HepG2 (cell line): ENCODE results near the gene MEPE. TPM values are rescaled to one million over a fixed set of nuclear protein-coding genes. Genes with fewer than 3 reads are reported as not detected.

Experiments used
- ATAC-seq: fragments of 200-7000 bp; cut with Tn5 transposase; 3 replicates; pipeline ENCODE4 v1.9.1; 2020; ENCODE audit warnings: mild to moderate bottlenecking, moderate library complexity
- BruUV-seq: library from RNA; stranded (reverse); fragments of 400-500 nt; replicated peaks from 2 replicates; lab custom pipeline; 2021; lab: Mats Ljungman, UMichigan
- CTCF ChIA-PET: fragments of 300-600 bp; formaldehyde crosslinking; extraction: SDS; loops from one replicate; lab custom pipeline; 2021; ENCODE audit warnings: low total read pairs, inconsistent platforms, low intra/inter-chr PET ratio; lab: Yijun Ruan, JAX
- POLR2A ChIA-PET: fragments of 350-600 bp; sonication (Branson Sonifier 250); formaldehyde crosslinking; loops from one replicate; lab custom pipeline; 2020; ENCODE audit warnings: antibody characterized with exemption, inconsistent platforms; lab: Yijun Ruan, JAX
- DNase-seq: peaks from one replicate; pipeline ENCODE4 v3.0.0-alpha.2; 2015; ENCODE audit warnings: low spot score
- FAIRE-seq: peaks from 3 replicates; lab custom pipeline; 2011; peaks lifted over from hg19 to GRCh38; lab: Jason Lieb, UNC
- H2AFZ ChIP-seq: one replicate; pipeline ENCODE4 v1.6.1; 2011; ENCODE audit warnings: low read length, inconsistent platforms
- H3K27ac ChIP-seq: fragments of 300-600 bp; 3 replicates; pipeline ENCODE4 v1.8.0; 2011; ENCODE audit warnings: mixed run types, mild to moderate bottlenecking, mixed read lengths, low read length, inconsistent platforms; ENCODE audit not compliant: insufficient read depth; ENCODE audit errors: extremely low read length
- H3K27me3 ChIP-seq, 2 experiments: fragments of 200-600 bp in 1 of 2; 2 replicates in 1 of 2; 3 replicates in 1 of 2; pipeline versions ENCODE4 v1.6.0 to v1.8.0; 2011; ENCODE audit warnings: low read length in 2 of 2, mild to moderate bottlenecking in 2 of 2, moderate library complexity in 2 of 2, inconsistent platforms in 1 of 2; ENCODE audit not compliant: insufficient read depth in 2 of 2, control insufficient read depth in 1 of 2
- H3K36me3 ChIP-seq, 2 experiments: fragments of 200-600 bp in 1 of 2; replicated peaks in 1 of 2; 2 replicates in 1 of 2; 3 replicates in 1 of 2; pipeline versions ENCODE4 v1.5.1 to v1.8.0; 2011; ENCODE audit warnings: low read length in 2 of 2, inconsistent platforms in 1 of 2; ENCODE audit not compliant: insufficient read depth in 2 of 2, control insufficient read depth in 1 of 2
- H3K4me1 ChIP-seq: 2 replicates; pipeline ENCODE4 v1.5.1; 2012; ENCODE audit warnings: low read length, inconsistent platforms; ENCODE audit not compliant: insufficient read depth
- H3K4me2 ChIP-seq: 2 replicates; pipeline ENCODE4 v1.6.0; 2011; ENCODE audit warnings: low read depth, low read length, inconsistent platforms
- H3K4me3 ChIP-seq, 3 experiments: fragments of 200-600 bp in 1 of 3; sonication (generic), shearing (Covaris generic) in 1 of 3; replicated peaks in 1 of 3; 2 replicates each; pipeline ENCODE4 v1.5.1; 2011 to 2016; ENCODE audit warnings: low read length in 3 of 3, inconsistent platforms in 2 of 3, low read depth in 2 of 3, mild to moderate bottlenecking in 2 of 3, control low read depth in 1 of 3, mixed read lengths in 1 of 3; ENCODE audit not compliant: insufficient read depth in 1 of 3
- H3K79me2 ChIP-seq: one replicate; pipeline ENCODE4 v1.6.1; 2011; ENCODE audit warnings: low read length, inconsistent platforms; ENCODE audit not compliant: insufficient read depth
- H3K9ac ChIP-seq: 2 replicates; pipeline ENCODE4 v1.6.0; 2011; ENCODE audit warnings: mild to moderate bottlenecking, low read depth, low read length, inconsistent platforms; ENCODE audit not compliant: insufficient read depth
- H3K9me3 ChIP-seq: 2 replicates; pipeline ENCODE4 v1.5.1; 2012; ENCODE audit warnings: mild to moderate bottlenecking, low read length
- H4K20me1 ChIP-seq: 2 replicates; pipeline ENCODE4 v1.6.0; 2011; ENCODE audit warnings: inconsistent platforms, mild to moderate bottlenecking, low read length, moderate library complexity; ENCODE audit not compliant: insufficient read depth
- FOXA1 ChIP-seq, 2 experiments: fragments of 450-650 bp in 1 of 2; sonication (generic) in 1 of 2; formaldehyde crosslinking in 1 of 2; IDR thresholded peaks; 2 replicates each; pipeline versions ENCODE4 v1.4.0 to v1.6.1; 2016 to 2020; ENCODE audit warnings: missing genetic modification reagents in 1 of 2
- HOXA5 ChIP-seq: sonication (generic); formaldehyde crosslinking; IDR thresholded peaks from 2 replicates; pipeline ENCODE4 v1.4.0; 2020; ENCODE audit warnings: missing genetic modification reagents
- IRX3 ChIP-seq: sonication (generic); formaldehyde crosslinking; IDR thresholded peaks from 2 replicates; pipeline ENCODE4 v1.8.1; 2023; ENCODE audit warnings: mild to moderate bottlenecking, low read depth, missing genetic modification reagents, borderline replicate concordance
- KLF6 ChIP-seq: IDR thresholded peaks from 2 replicates; pipeline ENCODE4 v1.8.0; 2016; ENCODE audit warnings: missing biosample characterization, missing genetic modification reagents
- NFE2L1 ChIP-seq: sonication (generic); formaldehyde crosslinking; IDR thresholded peaks from 2 replicates; pipeline ENCODE4 v1.4.0; 2020; ENCODE audit warnings: missing genetic modification reagents, mild to moderate bottlenecking, borderline replicate concordance
- SP2 ChIP-seq: sonication (generic); formaldehyde crosslinking; IDR thresholded peaks from 2 replicates; pipeline ENCODE4 v1.5.1; 2020; ENCODE audit warnings: mild to moderate bottlenecking, missing genetic modification reagents
- YEATS2 ChIP-seq: sonication (generic); formaldehyde crosslinking; IDR thresholded peaks from 2 replicates; pipeline ENCODE4 v1.4.0; 2020; ENCODE audit warnings: missing genetic modification reagents, borderline replicate concordance
- ZNF547 ChIP-seq: sonication (generic); formaldehyde crosslinking; IDR thresholded peaks from 2 replicates; pipeline ENCODE4 v1.5.1; 2020; ENCODE audit warnings: mild to moderate bottlenecking, missing genetic modification reagents
- ZNF646 ChIP-seq: sonication (generic); formaldehyde crosslinking; IDR thresholded peaks from 2 replicates; pipeline ENCODE4 v1.9.0; 2021; ENCODE audit warnings: mild to moderate bottlenecking, missing genetic modification reagents
- WGBS: methylation state at CpG from one replicate; pipeline ENCODE4 v1.1.6; 2017; ENCODE audit warnings: low lambda C conversion rate; 5-methylcytosine and 5-hydroxymethylcytosine counted together
- in situ Hi-C: cut with HindIII; loops from 2 replicates; pipeline ENCODE4 v1.10.0; 2017; ENCODE audit warnings: low pct_unique_long_range_greater_than_20kb; ENCODE audit not compliant: extremely low pct_ligation_motif_present
- intact Hi-C: fragments of 100-400 bp; cut with micrococcal nuclease; formaldehyde crosslinking; loops from one replicate; pipeline ENCODE4 v1.10.0; 2022; ENCODE audit not compliant: unreplicated experiment
- polyA plus RNA-seq, 8 experiments: library from polyadenylated mRNA; depleted of rRNA in 3 of 8; stranded (reverse) in 7 of 8; unstranded in 1 of 8; fragments of >200 nt; fragmentation: Illumina TruSeq in 4 of 8; extraction: Trizol in 4 of 8; gene quantifications; 2 replicates each; pipeline versions ENCODE4 v1.2.1 to v1.2.3, GENCODE V29; 2011 to 2016; ENCODE audit warnings: low read depth in 4 of 8, missing spikeins in 1 of 8, mixed read lengths in 1 of 8; ENCODE audit not compliant: insufficient read depth in 1 of 8
- total RNA-seq, 5 experiments: library from RNA; depleted of rRNA; stranded (reverse); fragments of >200 nt; fragmentation: Illumina TruSeq; extraction: Trizol; gene quantifications; 2 replicates each; pipeline ENCODE4 v1.2.3, GENCODE V29; 2016; ENCODE audit warnings: low read depth in 1 of 5

Gene MEPE
- total and polyA plus RNA-seq, 2 of the 13 experiments (the other 11 are each of a cell fraction or from before 2014, with no cell fraction given): 0.04 TPM; not detected in 1

GRCh38 chr4:87799301-87800113 is 33.3 kb upstream of the MEPE start, which contains the start of gene IBSP:
Gene IBSP (plus strand): TSS chr4:87799554. CDS start chr4:87802362, 2,808 bp downstream.
- TF ChIP-seq YEATS2 (CRISPR knock-in tag) (no peak), HOXA5 (CRISPR knock-in tag) (no peak), KLF6 (CRISPR knock-in tag) (no peak), SP2 (CRISPR knock-in tag) (no peak), IRX3 (CRISPR knock-in tag) (no peak), NFE2L1 (CRISPR knock-in tag) (no peak)
- intact Hi-C loops: no loop called here
- Histone ChIP-seq H2AFZ (no peak within 1 kb of the TSS), H3K36me3 (no peaks in the 10 kb centered on the region), H3K27me3 (no peaks in the 10 kb centered on the region; a peak in 1 of 5 replicates), H3K4me3 (no peak within 1 kb of the TSS), H3K79me2 (no peaks in the 10 kb centered on the region), H3K9me3 (no peaks in the 10 kb centered on the region), H3K9ac (no peak within 1 kb of the TSS), H4K20me1 (no peaks in the 10 kb centered on the region), H3K27ac (no peak within 1 kb of the TSS), H3K4me2 (no peak within 1 kb of the TSS), H3K4me1 (no peaks in the 10 kb centered on the region)
- ChIA-PET POLR2A (no interaction called here), CTCF (no interaction called here)
- ATAC-seq (no peak), FAIRE-seq (no peak), DNase-seq (no peak)
- in situ Hi-C loops: no loop called here
- BruUV-seq: no TSS peak
- under 1% methylated on average over 4 of the region's 4 CpGs for WGBS

GRCh38 chr4:87802858-87803257 is 29.9 kb upstream of the MEPE start:
- CTCF ChIA-PET: no interaction called here
- Histone ChIP-seq H3K36me3 (no peaks in the 10 kb centered on the region), H3K9me3 (no peaks in the 10 kb centered on the region), H3K4me1 (no peaks in the 10 kb centered on the region), H4K20me1 (no peaks in the 10 kb centered on the region), H3K79me2 (no peaks in the 10 kb centered on the region), H3K4me3 (no peak overlapping the region), H3K4me2 (no peak overlapping the region), H3K9ac (no peak overlapping the region), H2AFZ (no peak overlapping the region), H3K27ac (no peak overlapping the region), H3K27me3 (no peaks in the 10 kb centered on the region; a peak in 1 of 5 replicates)
- in situ Hi-C loops (no loop called here), intact Hi-C loops (no loop called here)
- DNase-seq (no peak), ATAC-seq (no peak), FAIRE-seq (no peak)
- POLR2A ChIA-PET: no interaction called here
- no TSS peak for BruUV-seq
- no peak for TF ChIP-seq ZNF547
- no peak for TF ChIP-seq FOXA1 (IDR thresholded peaks at IDR 0.05)
- TF ChIP-seq FOXA1 (CRISPR knock-in tag; IDR thresholded peaks at IDR 0.05): no peak
- TF ChIP-seq ZNF646 (CRISPR knock-in tag): no peak
